ENCODE measurements around the gene CPED1.
A peak's percentile ranks its signal among the peaks of the same experiment; 100 is the strongest.

CPED1 gene

DNA sequence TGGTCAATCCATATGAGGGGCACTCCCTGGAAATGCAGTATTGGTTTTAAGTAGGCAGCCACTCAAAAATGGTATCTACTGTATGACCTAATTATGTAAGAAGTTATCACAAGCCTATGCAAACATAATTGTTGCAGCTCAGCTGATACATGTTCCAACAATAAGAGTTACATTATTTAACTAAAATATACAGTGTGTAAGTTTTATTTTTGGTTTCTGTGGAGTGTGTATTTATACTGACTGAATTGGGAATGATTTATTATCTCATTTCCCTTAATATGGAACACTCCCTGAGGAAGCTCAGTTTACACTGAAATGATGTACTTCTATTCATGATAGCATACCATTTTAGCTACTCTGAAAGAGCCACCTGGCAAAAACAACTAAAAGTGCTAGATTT is 40.5 kb upstream of the CPED1 start:
- H3K4me3 ChIP-seq (replicated peaks; ENCODE audit: low read depth, low read length) = no peak overlapping the region
- TF ChIP-seq, protein P1, sequence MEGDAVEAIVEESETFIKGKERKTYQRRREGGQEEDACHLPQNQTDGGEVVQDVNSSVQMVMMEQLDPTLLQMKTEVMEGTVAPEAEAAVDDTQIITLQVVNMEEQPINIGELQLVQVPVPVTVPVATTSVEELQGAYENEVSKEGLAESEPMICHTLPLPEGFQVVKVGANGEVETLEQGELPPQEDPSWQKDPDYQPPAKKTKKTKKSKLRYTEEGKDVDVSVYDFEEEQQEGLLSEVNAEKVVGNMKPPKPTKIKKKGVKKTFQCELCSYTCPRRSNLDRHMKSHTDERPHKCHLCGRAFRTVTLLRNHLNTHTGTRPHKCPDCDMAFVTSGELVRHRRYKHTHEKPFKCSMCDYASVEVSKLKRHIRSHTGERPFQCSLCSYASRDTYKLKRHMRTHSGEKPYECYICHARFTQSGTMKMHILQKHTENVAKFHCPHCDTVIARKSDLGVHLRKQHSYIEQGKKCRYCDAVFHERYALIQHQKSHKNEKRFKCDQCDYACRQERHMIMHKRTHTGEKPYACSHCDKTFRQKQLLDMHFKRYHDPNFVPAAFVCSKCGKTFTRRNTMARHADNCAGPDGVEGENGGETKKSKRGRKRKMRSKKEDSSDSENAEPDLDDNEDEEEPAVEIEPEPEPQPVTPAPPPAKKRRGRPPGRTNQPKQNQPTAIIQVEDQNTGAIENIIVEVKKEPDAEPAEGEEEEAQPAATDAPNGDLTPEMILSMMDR (IDR thresholded peaks at IDR 0.05; ENCODE audit: low read length, missing control alignments) = no peak
- no peak for DNase-seq (ENCODE audit: low read depth)

- DNase-seq (ENCODE audit: low read depth) = no peak
- peak overlapping the region; percentile 86 for H3K4me3 ChIP-seq (replicated peaks; ENCODE audit: low read depth, low read length)
- TF ChIP-seq, protein P1 (IDR thresholded peaks at IDR 0.05; ENCODE audit: low read length, missing control alignments) = no peak
Observed at GRCh38 chr7:120949393-120949911, 39.1 kb upstream of the CPED1 start.

DNA sequence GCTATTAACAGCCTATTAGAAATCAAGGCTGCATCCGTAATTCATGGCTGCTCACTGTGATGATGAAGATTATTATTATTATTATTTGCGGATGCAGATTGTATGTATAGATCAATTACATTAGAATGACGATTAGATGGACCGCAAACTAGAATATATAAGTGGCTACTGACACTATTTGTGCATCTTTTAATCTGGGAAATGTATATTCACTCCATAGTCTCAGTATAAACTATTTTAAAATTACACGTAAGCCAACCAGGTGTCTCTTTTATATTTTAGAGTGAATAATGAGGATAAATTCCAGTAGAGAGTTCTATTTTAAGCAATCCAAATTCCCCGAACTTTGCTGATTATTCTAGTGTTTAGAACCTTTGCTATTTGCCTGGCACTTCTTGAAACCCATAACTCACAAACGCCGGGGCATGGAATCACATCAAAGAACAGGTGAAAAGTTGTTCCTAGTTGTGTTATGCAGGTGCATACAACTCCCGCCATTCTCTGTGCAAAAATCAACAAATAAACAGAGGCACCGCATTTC is 38.4 kb upstream of the CPED1 start:
- DNase-seq (ENCODE audit: low read depth) = no peak
- peak overlapping the region; percentile 86 for H3K4me3 ChIP-seq (replicated peaks; ENCODE audit: low read depth, low read length)
- TF ChIP-seq, protein P1 (IDR thresholded peaks at IDR 0.05; ENCODE audit: low read length, missing control alignments) = no peak

DNA sequence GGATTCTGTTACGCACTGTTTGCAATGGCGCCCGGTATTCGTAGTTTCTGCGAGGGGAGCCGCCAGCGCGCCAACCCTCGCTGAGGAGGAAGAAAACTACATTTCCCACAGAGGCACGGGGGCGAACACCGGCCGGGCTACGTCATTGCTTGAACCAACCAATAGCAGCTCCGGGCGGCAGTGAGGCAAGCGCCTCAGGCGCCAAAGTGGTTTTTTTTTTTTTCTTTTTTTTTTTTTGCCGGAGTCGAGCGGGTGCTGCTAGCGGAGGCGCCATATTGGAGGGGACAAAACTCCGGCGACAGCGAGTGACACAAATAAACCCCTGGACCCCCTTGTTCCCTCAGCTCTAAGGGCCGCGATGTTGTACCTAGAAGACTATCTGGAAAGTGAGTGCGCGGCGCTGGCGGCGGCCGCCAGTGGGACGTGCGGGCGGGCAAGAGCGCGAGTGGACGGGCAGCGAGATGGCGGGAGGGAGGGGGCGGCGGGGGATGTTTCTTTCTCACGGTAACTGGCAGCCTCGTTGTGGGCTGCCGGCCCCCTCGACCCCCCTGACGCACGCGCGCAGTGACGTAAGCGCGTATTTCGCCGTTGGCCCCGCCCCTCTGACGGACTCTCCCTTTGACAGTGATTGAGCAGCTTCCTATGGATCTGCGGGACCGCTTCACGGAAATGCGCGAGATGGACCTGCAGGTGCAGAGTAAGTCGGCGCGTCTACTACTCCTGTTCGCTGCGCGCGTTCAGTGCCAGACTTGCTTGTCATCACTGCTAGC is 37.8 kb upstream of the CPED1 start, which contains the start of gene ING3:
Gene ING3, plus strand, starts transcription at position 239 of the 770 bp plus-strand sequence. Its CDS starts 120 bp downstream, at position 359.
- peak within 1 kb of the TSS; percentile 86 for H3K4me3 ChIP-seq (replicated peaks; ENCODE audit: low read depth, low read length)
- DNase-seq (ENCODE audit: low read depth) = peak; percentile 98
- TF ChIP-seq, protein P1 (IDR thresholded peaks at IDR 0.05; ENCODE audit: low read length, missing control alignments) = no peak

DNA sequence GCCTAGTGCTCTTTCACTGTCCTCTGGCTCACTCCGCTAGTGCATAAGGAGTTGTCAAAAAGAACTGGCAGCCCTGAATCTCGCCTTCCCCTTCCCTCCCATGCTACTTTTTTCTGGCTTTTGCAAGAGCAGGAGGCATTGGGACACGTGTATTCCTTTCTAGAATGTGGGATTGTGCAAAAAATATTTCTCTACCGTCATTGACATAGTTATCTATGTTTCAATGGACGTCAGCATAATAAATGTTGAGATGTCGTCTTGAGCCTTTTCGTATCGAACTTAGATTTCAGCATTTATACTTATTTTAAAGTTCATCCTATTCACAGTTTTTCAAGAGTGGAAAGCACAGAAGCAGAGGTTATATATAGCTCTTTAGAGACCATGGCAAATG is 37.2 kb upstream of the CPED1 start:
- H3K4me3 ChIP-seq (replicated peaks; ENCODE audit: low read depth, low read length) = peak overlapping the region; percentile 86
- TF ChIP-seq, protein P1 (IDR thresholded peaks at IDR 0.05; ENCODE audit: low read length, missing control alignments) = no peak
- no peak for DNase-seq (ENCODE audit: low read depth)

DNA sequence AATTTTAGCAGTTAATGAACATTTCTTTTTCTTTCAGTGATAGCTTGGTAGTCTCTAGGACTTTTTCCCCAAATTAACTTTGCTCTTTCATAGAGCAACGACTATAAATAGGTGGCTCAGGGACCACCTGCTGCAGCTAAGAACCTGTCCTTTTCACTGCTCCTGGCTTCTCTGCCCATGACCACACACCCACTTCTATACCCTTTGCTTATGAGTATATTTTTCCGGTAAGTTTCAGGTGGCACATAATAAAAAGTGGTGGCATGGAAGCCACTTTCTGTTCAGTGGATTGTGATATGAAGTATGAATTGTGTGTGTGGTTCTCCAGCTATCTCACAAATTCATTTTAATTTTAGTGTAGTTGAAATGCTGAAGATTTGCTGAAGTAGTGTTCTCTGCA is 36.7 kb upstream of the CPED1 start:
- TF ChIP-seq, protein P1 (IDR thresholded peaks at IDR 0.05; ENCODE audit: low read length, missing control alignments) = no peak
- peak overlapping the region; percentile 86 for H3K4me3 ChIP-seq (replicated peaks; ENCODE audit: low read depth, low read length)
- DNase-seq (ENCODE audit: low read depth) = no peak

Data from fibroblast of pulmonary artery (primary cell).